Spleen (tissue), 11 donors: Measurements from ENCODE around the gene ANOS1. TPM values are rescaled to one million over a fixed set of nuclear protein-coding genes. Genes with fewer than 3 reads are reported as not detected.

Experiments used
- DNase-seq: peaks from one replicate; pipeline ENCODE4 v3.0.0-alpha.2; 2020
- H3K27ac ChIP-seq, 8 donors: fragments of 200-600 bp; sonication (generic) in 7 of 8; 1 replicate in 4 of 8; 2 replicates in 4 of 8; pipeline versions ENCODE4 v1.5.0 to v1.8.0; 2016 to 2021; ENCODE audit warnings: inconsistent platforms in 4 of 8, mild to moderate bottlenecking in 4 of 8, moderate library complexity in 1 of 8
- H3K27me3 ChIP-seq, 7 donors: fragments of 200-600 bp; sonication (generic) in 6 of 7; replicated peaks in 1 of 7; 1 replicate in 4 of 7; 2 replicates in 3 of 7; pipeline versions ENCODE4 v1.5.0 to v1.8.0; 2016 to 2021; ENCODE audit warnings: inconsistent platforms in 3 of 7, mild to moderate bottlenecking in 1 of 7
- H3K36me3 ChIP-seq, 6 donors: fragments of 200-600 bp; sonication (generic) in 5 of 6; 1 replicate in 4 of 6; 2 replicates in 2 of 6; pipeline versions ENCODE4 v1.5.0 to v1.8.0; 2016 to 2021; ENCODE audit warnings: inconsistent platforms in 2 of 6
- H3K4me1 ChIP-seq, 6 donors: fragments of 200-600 bp; sonication (generic) in 5 of 6; 1 replicate in 3 of 6; 2 replicates in 3 of 6; pipeline versions ENCODE4 v1.5.0 to v1.8.0; 2016 to 2021; ENCODE audit warnings: inconsistent platforms in 3 of 6
- H3K4me3 ChIP-seq, 8 donors: fragments of 200-600 bp; sonication (generic) in 7 of 8; 1 replicate in 4 of 8; 2 replicates in 4 of 8; pipeline versions ENCODE4 v1.5.0 to v1.8.0; 2016 to 2021; ENCODE audit warnings: inconsistent platforms in 4 of 8, mild to moderate bottlenecking in 4 of 8, moderate library complexity in 2 of 8
- H3K9me3 ChIP-seq, 8 donors: fragments of 200-600 bp; sonication (generic) in 7 of 8; 1 replicate in 4 of 8; 2 replicates in 4 of 8; pipeline versions ENCODE4 v1.5.0 to v1.8.0; 2016 to 2021; ENCODE audit warnings: inconsistent platforms in 4 of 8
- POLR2A ChIP-seq, 3 donors: fragments of 450-650 bp; IDR thresholded peaks; one replicate each; pipeline ENCODE4 v1.5.1; 2017; ENCODE audit warnings: antibody characterized with exemption in 3 of 3, mild to moderate bottlenecking in 1 of 3
- POLR2AphosphoS5 ChIP-seq, 3 donors: sonication (generic); formaldehyde crosslinking; IDR thresholded peaks; one replicate each; pipeline ENCODE4 v1.5.1; 2017; ENCODE audit warnings: antibody characterized with exemption in 3 of 3
- WGBS, 5 donors: extraction: QIAGEN DNeasy Blood & Tissue Kit in 3 of 5; methylation state at CpG; one replicate each; pipeline versions ENCODE4 v1.1.5 to v1.1.7; 2013 to 2018; 5-methylcytosine and 5-hydroxymethylcytosine counted together
- intact Hi-C: fragments of 100-400 bp; cut with DNase I; formaldehyde crosslinking; loops from one replicate; pipeline ENCODE4 v1.15.0; 2023; ENCODE audit warnings: low total_unique reads
- polyA plus RNA-seq, 3 donors: library from polyadenylated mRNA; stranded (reverse); fragments of 200-250 nt; gene quantifications; one replicate each; pipeline ENCODE4 v1.2.1, GENCODE V29; 2013
- total RNA-seq, 7 donors: library from RNA; depleted of rRNA in 3 of 7; stranded (reverse); fragments of >200 nt in 3 of 7; fragmentation: NEBNext Ultra II Directional in 4 of 7; extraction: Animal tissue kit (Norgen Biotek cat#: 25700) in 4 of 7; gene quantifications; one replicate each; pipeline versions ENCODE4 v1.1.0 to v1.2.1, GENCODE V29; 2016 to 2021
- TF ChIP-seq, protein P1 (sequence below), 11 experiments: fragments of 200-600 bp in 7 of 11; fragments of 450-650 bp in 4 of 11; sonication (generic) in 4 of 11; IDR thresholded peaks in 8 of 11; conservative IDR thresholded peaks in 3 of 11; 1 replicate in 7 of 11; 2 replicates in 4 of 11; pipeline versions ENCODE4 v1.4.0 to v1.8.0; 2016 to 2021; ENCODE audit warnings: antibody characterized with exemption in 11 of 11, inconsistent platforms in 4 of 11, mild to moderate bottlenecking in 1 of 11
- donor health status: healthy with polysubstance abuse.
- donor health status: DM: no; HTN: no; CAD: no; lungs with moderate emphysema.
- donor health status: DM: no; HTN: no; CAD: no.
- donor health status: Bipolar disorder and iron deficiency.
- donor health status: healthy.
- donor health status: DM: no; HTN: no; CAD: no.
- donor health status: DM: yes; HTN: yes; CAD: no.

ANOS1 gene
- total and polyA plus RNA-seq, 10 donors: 0.26 to 3.9 (median 0.91) TPM

DNA sequence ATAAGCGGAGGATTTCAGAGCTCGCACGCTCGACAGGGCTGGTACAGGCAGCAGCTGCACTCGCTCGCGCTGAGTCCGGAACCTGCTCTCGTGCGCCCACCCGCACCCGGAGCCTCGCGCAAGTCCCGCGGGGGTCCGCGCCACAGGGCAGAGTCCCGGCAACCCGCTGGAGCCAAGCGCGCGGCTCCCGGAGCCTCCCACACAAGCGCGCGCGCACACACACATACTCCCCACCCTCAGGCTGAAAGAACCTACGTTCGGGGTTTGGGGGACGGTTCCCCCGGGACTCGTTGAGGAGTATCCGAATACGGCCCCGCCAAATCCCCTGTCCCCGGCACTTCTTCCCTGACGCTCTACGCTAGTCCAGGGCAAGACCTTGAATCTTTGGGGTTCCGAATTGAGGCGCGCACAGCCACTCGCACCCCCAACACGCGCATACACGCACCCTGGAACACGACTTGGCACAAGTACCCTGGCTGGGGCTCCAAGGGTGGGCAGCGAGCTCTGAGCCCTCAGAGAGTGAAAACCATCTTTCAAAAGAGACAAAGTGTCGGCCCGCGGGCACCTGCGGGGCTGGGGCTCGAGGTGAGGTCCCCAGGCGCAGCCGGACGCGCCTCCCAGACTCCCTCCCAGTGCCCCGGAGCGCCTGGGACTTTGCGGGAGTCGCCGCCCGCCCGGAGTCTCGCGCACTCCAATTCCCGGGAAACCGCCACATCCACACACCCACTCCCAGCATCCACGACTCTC, 952 bp downstream of the ANOS1 start:
- no peak for TF ChIP-seq POLR2AphosphoS5 (IDR thresholded peaks at IDR 0.05)
- TF ChIP-seq, protein P1, sequence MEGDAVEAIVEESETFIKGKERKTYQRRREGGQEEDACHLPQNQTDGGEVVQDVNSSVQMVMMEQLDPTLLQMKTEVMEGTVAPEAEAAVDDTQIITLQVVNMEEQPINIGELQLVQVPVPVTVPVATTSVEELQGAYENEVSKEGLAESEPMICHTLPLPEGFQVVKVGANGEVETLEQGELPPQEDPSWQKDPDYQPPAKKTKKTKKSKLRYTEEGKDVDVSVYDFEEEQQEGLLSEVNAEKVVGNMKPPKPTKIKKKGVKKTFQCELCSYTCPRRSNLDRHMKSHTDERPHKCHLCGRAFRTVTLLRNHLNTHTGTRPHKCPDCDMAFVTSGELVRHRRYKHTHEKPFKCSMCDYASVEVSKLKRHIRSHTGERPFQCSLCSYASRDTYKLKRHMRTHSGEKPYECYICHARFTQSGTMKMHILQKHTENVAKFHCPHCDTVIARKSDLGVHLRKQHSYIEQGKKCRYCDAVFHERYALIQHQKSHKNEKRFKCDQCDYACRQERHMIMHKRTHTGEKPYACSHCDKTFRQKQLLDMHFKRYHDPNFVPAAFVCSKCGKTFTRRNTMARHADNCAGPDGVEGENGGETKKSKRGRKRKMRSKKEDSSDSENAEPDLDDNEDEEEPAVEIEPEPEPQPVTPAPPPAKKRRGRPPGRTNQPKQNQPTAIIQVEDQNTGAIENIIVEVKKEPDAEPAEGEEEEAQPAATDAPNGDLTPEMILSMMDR (IDR thresholded peaks at IDR 0.05 in 8 of 11, conservative IDR thresholded peaks at IDR 0.05 in 3 of 11): no peak
- TF ChIP-seq POLR2A (IDR thresholded peaks at IDR 0.05): no peak
- H3K36me3 ChIP-seq: no peaks in the 10 kb centered on the region
- DNase-seq: no peak
- peak overlapping the region in 7 of 8 donors; percentile 13 to 59 (median 27) for H3K4me3 ChIP-seq
- peaks cover 0 to 76% (median 32%) of the 10 kb centered on the region in 7 donors for H3K27me3 ChIP-seq
- peaks cover 0 to 20% (median 11%) of the 10 kb centered on the region in 6 donors for H3K4me1 ChIP-seq
- H3K9me3 ChIP-seq: no peaks in the 10 kb centered on the region
- intact Hi-C loops: no loop called here
- WGBS, 5 donors: 2 to 7% (median 4%) methylated on average over 27 to 69 of the region's 69 CpGs
- H3K27ac ChIP-seq: no peak overlapping the region

GRCh38 chrX:8729811-8730210, 2.1 kb downstream of the ANOS1 start:
- H3K27me3 ChIP-seq: peaks cover 0 to 78% (median 32%) of the 10 kb centered on the region in 7 donors
- no peak overlapping the region for H3K4me3 ChIP-seq
- peaks cover 0 to 20% (median 11%) of the 10 kb centered on the region in 6 donors for H3K4me1 ChIP-seq
- no peaks in the 10 kb centered on the region for H3K9me3 ChIP-seq
- intact Hi-C loops: no loop called here
- TF ChIP-seq POLR2A (IDR thresholded peaks at IDR 0.05): no peak
- no peak for TF ChIP-seq POLR2AphosphoS5 (IDR thresholded peaks at IDR 0.05)
- TF ChIP-seq, protein P1 (IDR thresholded peaks at IDR 0.05 in 8 of 11, conservative IDR thresholded peaks at IDR 0.05 in 3 of 11): no peak
- DNase-seq: no peak
- WGBS, 5 donors: 8 to 25% (median 9%) methylated on average over 2 of the region's 2 CpGs
- H3K27ac ChIP-seq: no peak overlapping the region
- H3K36me3 ChIP-seq: no peaks in the 10 kb centered on the region

- peak overlapping the region in 2 of 8 donors; percentile 21 to 30 for H3K27ac ChIP-seq
- no peak for DNase-seq
These were observed 2.9 kb downstream of the ANOS1 start for GRCh38 chrX:8728932-8729535.

More at GRCh38 chrX:8728932-8729535, 2.9 kb downstream of the ANOS1 start:
- H3K27me3 ChIP-seq: peaks cover 0 to 77% (median 32%) of the 10 kb centered on the region in 7 donors
- no peaks in the 10 kb centered on the region for H3K36me3 ChIP-seq
- no peaks in the 10 kb centered on the region for H3K9me3 ChIP-seq
- H3K4me1 ChIP-seq: peaks cover 0 to 20% (median 11%) of the 10 kb centered on the region in 6 donors
- intact Hi-C loops: no loop called here
- TF ChIP-seq POLR2AphosphoS5 (IDR thresholded peaks at IDR 0.05) (no peak), POLR2A (IDR thresholded peaks at IDR 0.05) (no peak)
- TF ChIP-seq, protein P1 (IDR thresholded peaks at IDR 0.05 in 8 of 11, conservative IDR thresholded peaks at IDR 0.05 in 3 of 11): no peak
- 32 to 50% (median 40%) methylated on average over 7 to 11 of the region's 11 CpGs for WGBS, 5 donors
- H3K4me3 ChIP-seq: no peak overlapping the region
